HCT116 (cell line): ENCODE measurements around the gene ERCC4. TPM values are rescaled to one million over a fixed set of nuclear protein-coding genes. Genes with fewer than 3 reads are reported as not detected.

Source experiments
- ATAC-seq: fragments of 200-7000 bp; cut with Tn5 transposase; 2 replicates; pipeline ENCODE4 v1.9.1; 2020; ENCODE audit warnings: mild to moderate bottlenecking, moderate library complexity
- BruUV-seq: library from RNA; stranded (reverse); fragments of 400-500 nt; replicated peaks from 2 replicates; lab custom pipeline; 2021; lab: Mats Ljungman, UMichigan
- CTCF ChIA-PET: fragments of 300-600 bp; sonication (Branson Sonifier 250); formaldehyde crosslinking; loops from one replicate; lab custom pipeline; 2021; ENCODE audit warnings: antibody characterized with exemption; lab: Charles Lee
- POLR2A ChIA-PET: fragments of 300-600, 350-600 bp; sonication (Branson Sonifier 250); formaldehyde crosslinking; loops from one replicate; lab custom pipeline; 2021; ENCODE audit warnings: antibody characterized with exemption; lab: Charles Lee
- RAD21 ChIA-PET, 2 experiments: fragments of 300-600 bp; sonication (Branson Sonifier 250); formaldehyde crosslinking; loops; one replicate each; lab custom pipeline; 2023; ENCODE audit warnings: low total read pairs in 2 of 2; ENCODE audit not compliant: uncharacterized antibody in 2 of 2, unreplicated experiment in 2 of 2, low non-redundant PET in 1 of 2; lab: Charles Lee
- DNase-seq: peaks from one replicate; pipeline ENCODE4 v3.0.0-alpha.2; 2010; ENCODE audit warnings: low read depth, low spot score
- H2AFZ ChIP-seq: fragments of 200-600 bp; shearing (Covaris generic), sonication (generic); 2 replicates; pipeline ENCODE4 v1.6.1; 2017; ENCODE audit warnings: low read depth, mixed run types, mixed read lengths, antibody characterized with exemption, low read length; ENCODE audit not compliant: poor library complexity, severe bottlenecking
- H3K27ac ChIP-seq: 2 replicates; pipeline ENCODE4 v1.5.1; 2012; ENCODE audit warnings: low read depth, low read length
- H3K27me3 ChIP-seq: fragments of 200-600 bp; sonication (generic); 2 replicates; pipeline ENCODE4 v1.6.1; 2016; ENCODE audit warnings: mixed run types, low read length, mixed read lengths; ENCODE audit not compliant: insufficient read depth
- H3K36me3 ChIP-seq, 2 experiments: fragments of 200-500 bp in 1 of 2; fragments of 200-600 bp in 1 of 2; sonication (Bioruptor generic) in 1 of 2; sonication (generic) in 1 of 2; 2 replicates each; pipeline versions ENCODE4 v1.5.1 to v1.6.1; 2014 to 2016; ENCODE audit warnings: low read length in 2 of 2, inconsistent platforms in 1 of 2, mixed read lengths in 1 of 2, mixed run types in 1 of 2; ENCODE audit not compliant: insufficient read depth in 2 of 2, control insufficient read depth in 1 of 2
- H3K4me1 ChIP-seq, 2 experiments: fragments of 200-600 bp in 1 of 2; sonication (generic) in 1 of 2; 2 replicates each; pipeline versions ENCODE4 v1.5.1 to v1.6.1; 2012 to 2017; ENCODE audit warnings: low read length in 2 of 2, inconsistent platforms in 1 of 2, mild to moderate bottlenecking in 1 of 2, mixed read lengths in 1 of 2, mixed run types in 1 of 2, moderate library complexity in 1 of 2; ENCODE audit not compliant: insufficient read depth in 2 of 2, control insufficient read depth in 1 of 2
- H3K4me2 ChIP-seq: fragments of 200-600 bp; sonication (generic); 2 replicates; pipeline ENCODE4 v1.6.1; 2017; ENCODE audit warnings: mixed run types, low read length, mixed read lengths
- H3K4me3 ChIP-seq, 2 experiments: fragments of 200-600 bp in 1 of 2; sonication (generic) in 1 of 2; replicated peaks in 1 of 2; 2 replicates each; pipeline ENCODE4 v1.5.1; 2011 to 2016; ENCODE audit warnings: low read length in 2 of 2, control low read depth in 1 of 2, low read depth in 1 of 2, mild to moderate bottlenecking in 1 of 2, mixed read lengths in 1 of 2, mixed run types in 1 of 2
- H3K79me2 ChIP-seq: fragments of 200-600 bp; sonication (generic); 2 replicates; pipeline ENCODE4 v1.6.1; 2017; ENCODE audit warnings: mild to moderate bottlenecking, mixed run types, low read length, moderate library complexity, mixed read lengths; ENCODE audit not compliant: insufficient read depth
- H3K9ac ChIP-seq: fragments of 200-600 bp; sonication (generic); 2 replicates; pipeline ENCODE4 v1.6.1; 2016; ENCODE audit warnings: low read length, mixed read lengths
- H3K9me2 ChIP-seq: fragments of 200-600 bp; sonication (generic), shearing (Covaris generic); 2 replicates; pipeline ENCODE4 v1.6.1; 2017; ENCODE audit warnings: mixed run types, mild to moderate bottlenecking, moderate library complexity; ENCODE audit not compliant: insufficient read depth
- H3K9me3 ChIP-seq, 2 experiments: fragments of 200-500 bp in 1 of 2; fragments of 200-600 bp in 1 of 2; sonication (Bioruptor generic) in 1 of 2; sonication (generic) in 1 of 2; 2 replicates each; pipeline ENCODE4 v1.6.1; 2014 to 2017; ENCODE audit warnings: low read length in 2 of 2, mixed read lengths in 2 of 2, inconsistent platforms in 1 of 2, low read depth in 1 of 2, mild to moderate bottlenecking in 1 of 2, mixed run types in 1 of 2, moderate library complexity in 1 of 2; ENCODE audit not compliant: control insufficient read depth in 1 of 2, insufficient read depth in 1 of 2
- H4K20me1 ChIP-seq: fragments of 200-600 bp; sonication (generic), shearing (Covaris generic); 2 replicates; pipeline ENCODE4 v1.6.1; 2017; ENCODE audit warnings: mixed run types, mild to moderate bottlenecking, moderate library complexity; ENCODE audit not compliant: insufficient read depth
- CBX3 ChIP-seq: IDR thresholded peaks from 2 replicates; pipeline ENCODE4 v1.6.1; 2012; ENCODE audit warnings: low read depth
- ELF1 ChIP-seq: IDR thresholded peaks from 2 replicates; pipeline ENCODE4 v1.6.1; 2012; ENCODE audit warnings: low read depth, borderline replicate concordance
- EZH2phosphoT487 ChIP-seq: fragments of 200-600 bp; IDR thresholded peaks from 2 replicates; pipeline ENCODE4 v1.6.1; 2018; ENCODE audit warnings: antibody characterized with exemption, borderline replicate concordance
- FOSL1 ChIP-seq: IDR thresholded peaks from 2 replicates; pipeline ENCODE4 v1.6.1; 2012; ENCODE audit warnings: low read depth
- JUND ChIP-seq: IDR thresholded peaks from 2 replicates; pipeline ENCODE4 v1.6.1; 2012
- POLR2A ChIP-seq: IDR thresholded peaks from 2 replicates; pipeline ENCODE4 v1.7.0; 2011; ENCODE audit warnings: borderline replicate concordance; ENCODE audit not compliant: insufficient read depth, insufficient read length; ENCODE audit errors: extremely low read depth
- SIN3A ChIP-seq: IDR thresholded peaks from 2 replicates; pipeline ENCODE4 v1.6.1; 2012; ENCODE audit warnings: low read depth
- SP1 ChIP-seq: IDR thresholded peaks from 2 replicates; pipeline ENCODE4 v1.6.1; 2012; ENCODE audit warnings: low read depth
- TCF7L2 ChIP-seq: IDR thresholded peaks from 2 replicates; pipeline ENCODE4 v1.7.0; 2011; ENCODE audit warnings: borderline replicate concordance, inconsistent platforms; ENCODE audit not compliant: insufficient read depth, insufficient read length; ENCODE audit errors: extremely low read depth
- ZFX ChIP-seq: fragments of 450-650 bp; IDR thresholded peaks from 2 replicates; pipeline ENCODE4 v1.6.1; 2017
- ZNF274 ChIP-seq: fragments of 200-500 bp; sonication (Bioruptor generic); IDR thresholded peaks from 2 replicates; pipeline ENCODE4 v1.6.1; 2014; ENCODE audit warnings: mild to moderate bottlenecking, low read depth, low read length, inconsistent platforms
- intact Hi-C: fragments of 100-400 bp; cut with micrococcal nuclease; formaldehyde crosslinking; loops from 2 replicates; pipeline ENCODE4 v1.10.0; 2022
- total RNA-seq: library from RNA; stranded (reverse); gene quantifications from one replicate; pipeline ENCODE4 v1.2.1, GENCODE V29; 2021; ENCODE audit not compliant: unreplicated experiment
- TF ChIP-seq, protein P1 (sequence below): IDR thresholded peaks from 2 replicates; pipeline ENCODE4 v1.6.1; 2012

The ERCC4 gene
- total RNA-seq, 1 experiment from 2014 or later = 10.4 TPM

DNA sequence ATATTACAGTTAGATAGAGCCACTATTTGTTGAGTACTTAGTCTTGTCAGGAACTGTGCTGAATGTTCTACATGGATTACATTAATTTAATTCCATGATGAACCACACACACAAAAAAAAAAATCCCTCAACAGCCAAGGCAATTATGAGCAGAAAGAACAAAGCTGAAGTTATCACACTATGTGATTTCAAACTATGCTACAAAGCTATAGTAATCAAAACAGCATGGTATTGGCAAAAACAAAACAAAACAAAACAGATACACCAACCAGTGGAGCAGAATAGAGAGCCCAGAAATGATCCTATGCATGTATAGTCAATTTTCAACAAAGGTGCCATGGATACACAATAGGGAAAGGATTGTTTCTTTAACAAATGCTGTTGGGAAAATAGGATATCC lies 8.1 kb upstream of the ERCC4 start:
- RAD21 ChIA-PET = no interaction called here
- no peak overlapping the region for H3K4me2 ChIP-seq
- DNase-seq (no peak), ATAC-seq (no peak)
- POLR2A ChIA-PET = no interaction called here
- H3K4me1 ChIP-seq = no peaks in the 10 kb centered on the region
- H4K20me1 ChIP-seq = no peaks in the 10 kb centered on the region
- 0 out of 2 replicates have a peak, but pooled peaks have one; percentile 31 for TF ChIP-seq CBX3
- TF ChIP-seq ZFX = no peak
- H3K27ac ChIP-seq = no peak overlapping the region
- no TSS peak for BruUV-seq
- 0 out of 4 replicates have a peak, but pooled peaks cover 0 to 4% of the 10 kb centered on the region in 2 experiments for H3K9me3 ChIP-seq
- no peaks in the 10 kb centered on the region for H3K27me3 ChIP-seq
- no peak overlapping the region for H2AFZ ChIP-seq
- H3K4me3 ChIP-seq = no peak overlapping the region
- H3K36me3 ChIP-seq = no peaks in the 10 kb centered on the region
- CTCF ChIA-PET = interaction anchor here (1.6 kb wide), 1 partner anchor 15 kb away, joined by 3 read pairs; no protein-coding TSS in a partner anchor
- no peaks in the 10 kb centered on the region for H3K9me2 ChIP-seq
- no peak overlapping the region for H3K9ac ChIP-seq
- H3K79me2 ChIP-seq = no peaks in the 10 kb centered on the region
- intact Hi-C loops = no loop called here

DNA sequence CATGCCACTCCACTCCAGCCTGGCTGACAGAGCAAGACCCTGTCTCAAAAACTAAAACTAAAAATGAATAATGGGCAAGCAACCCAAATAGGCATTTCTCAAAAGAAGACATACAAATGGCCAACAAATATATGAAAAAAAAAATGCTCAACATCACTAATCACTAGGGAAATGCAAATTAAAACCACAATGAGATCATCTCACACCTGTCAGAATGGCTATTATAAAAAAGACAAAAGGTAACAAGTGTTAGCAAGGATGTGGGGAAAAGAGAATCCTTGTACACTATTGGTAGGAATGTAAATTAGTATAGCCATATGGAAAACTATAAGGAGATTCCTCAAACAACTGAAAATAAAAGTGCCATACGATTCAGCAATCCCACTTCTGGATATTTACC lies 7.1 kb upstream of the ERCC4 start:
- CTCF ChIA-PET = no interaction called here
- H3K4me3 ChIP-seq = no peak overlapping the region

More for the DNA sequence above, 7.1 kb upstream of the ERCC4 start:
- BruUV-seq = no TSS peak
- no peaks in the 10 kb centered on the region for H3K4me1 ChIP-seq
- H3K4me2 ChIP-seq = no peak overlapping the region
- ChIA-PET POLR2A (no interaction called here), RAD21 (no interaction called here)
- TF ChIP-seq EZH2phosphoT487 (no peak), SP1 (no peak), TCF7L2 (no peak), ELF1 (no peak), SIN3A (no peak), ZNF274 (no peak), FOSL1 (no peak), POLR2A (no peak), JUND (no peak)
- TF ChIP-seq, protein P1, sequence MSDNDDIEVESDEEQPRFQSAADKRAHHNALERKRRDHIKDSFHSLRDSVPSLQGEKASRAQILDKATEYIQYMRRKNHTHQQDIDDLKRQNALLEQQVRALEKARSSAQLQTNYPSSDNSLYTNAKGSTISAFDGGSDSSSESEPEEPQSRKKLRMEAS = no peak
- no peak overlapping the region for H3K27ac ChIP-seq
- intact Hi-C loops = no loop called here
- H3K36me3 ChIP-seq = no peaks in the 10 kb centered on the region
- H2AFZ ChIP-seq = no peak overlapping the region
- no peaks in the 10 kb centered on the region for H3K27me3 ChIP-seq
- DNase-seq (no peak), ATAC-seq (no peak)
- no peak overlapping the region for H3K9ac ChIP-seq
- H3K9me2 ChIP-seq = no peaks in the 10 kb centered on the region
- 0 out of 4 replicates have a peak, but pooled peaks cover 0 to 4% of the 10 kb centered on the region in 2 experiments for H3K9me3 ChIP-seq
- H4K20me1 ChIP-seq = no peaks in the 10 kb centered on the region
- no peaks in the 10 kb centered on the region for H3K79me2 ChIP-seq
